ENCODE results near the gene SYNJ2.

Gene SYNJ2

GRCh38 chr6:158121335-158121734 is 139.7 kb downstream of the SYNJ2 start:
- DNase-seq (ENCODE audit: low read depth in 3 of 3): no peak

DNA sequence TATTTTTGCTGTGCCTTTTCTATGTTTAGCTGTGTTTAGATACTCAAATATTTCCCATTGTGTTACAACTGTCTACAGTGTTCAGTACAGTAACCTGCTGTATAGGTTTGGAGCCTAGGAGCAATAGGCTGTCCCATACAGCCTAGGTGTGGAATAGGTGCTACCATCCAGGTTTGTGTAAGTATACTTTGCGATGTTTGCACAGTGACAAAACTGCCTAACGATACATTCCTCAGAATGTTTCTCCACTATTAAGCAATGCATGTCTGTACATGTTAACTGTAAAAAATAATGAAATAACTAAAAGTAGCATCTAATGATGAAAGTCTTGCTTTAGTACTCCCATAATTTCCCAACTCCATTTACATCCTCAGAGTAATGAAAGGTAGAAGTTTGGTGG is 140.4 kb downstream of the SYNJ2 start:
- no peak for DNase-seq (ENCODE audit: low read depth in 3 of 3)

DNA sequence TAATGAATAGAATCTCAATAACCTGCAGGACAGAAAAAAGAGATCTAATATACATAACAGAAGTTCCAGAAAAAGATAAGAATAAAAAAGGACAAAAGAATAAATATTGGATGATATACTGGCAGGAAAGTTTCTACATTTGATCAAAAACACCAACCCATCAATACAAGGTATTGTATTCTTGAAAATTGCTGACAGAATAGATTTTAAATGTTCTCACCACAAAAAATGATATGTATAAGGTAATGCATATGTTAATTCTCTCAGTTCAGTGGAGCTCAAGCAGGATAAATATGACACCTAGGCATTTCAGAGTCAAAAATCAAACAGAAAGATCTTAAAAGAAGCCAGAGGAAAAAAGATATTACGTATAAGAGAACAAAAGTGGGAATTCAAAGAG is 142.6 kb downstream of the SYNJ2 start:
- DNase-seq (ENCODE audit: low read depth in 3 of 3): no peak

- no peak for DNase-seq (ENCODE audit: low read depth in 3 of 3)
These were observed 143.6 kb downstream of the SYNJ2 start for GRCh38 chr6:158125271-158125670.

DNA sequence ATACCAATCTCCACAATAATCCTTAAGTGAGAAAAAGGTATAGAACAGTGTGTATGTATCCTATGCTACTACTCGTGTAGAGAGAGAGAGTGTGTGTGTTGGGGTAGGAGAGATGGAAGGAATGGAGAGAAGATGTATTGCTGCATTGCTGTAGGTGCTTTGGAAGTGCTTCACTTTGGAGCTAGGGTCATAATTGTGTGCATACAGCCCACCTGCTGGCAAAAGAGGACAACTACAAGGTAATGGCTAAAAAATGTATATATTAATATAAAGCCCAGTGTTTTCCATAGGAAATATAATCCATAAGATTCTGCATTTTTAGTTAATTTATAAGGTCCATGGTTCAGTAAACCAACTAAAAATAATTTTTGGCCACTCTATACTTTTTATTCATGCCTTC is 150.3 kb downstream of the SYNJ2 start:
- DNase-seq (ENCODE audit: low read depth in 3 of 3): no peak

DNA sequence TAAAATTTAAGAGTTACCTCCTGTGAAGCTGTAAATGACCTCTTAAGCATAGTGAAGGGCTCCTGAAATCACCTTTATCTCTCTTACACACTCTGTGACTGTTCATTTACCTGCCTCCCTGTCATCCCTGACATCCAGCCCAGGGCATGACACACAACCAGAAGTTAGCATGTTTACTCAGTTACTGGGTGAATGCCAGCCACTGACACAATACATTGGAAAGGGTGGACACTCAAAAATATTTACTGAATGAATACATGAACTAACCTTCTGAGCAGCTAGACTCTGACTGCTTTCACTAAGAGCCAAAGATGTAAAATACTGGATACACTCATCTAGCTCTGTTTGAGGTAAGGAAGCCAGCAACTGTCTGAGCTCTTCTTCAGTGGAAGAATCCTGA is 161.1 kb downstream of the SYNJ2 start:
- no peak for DNase-seq (ENCODE audit: low read depth in 3 of 3)

DNA sequence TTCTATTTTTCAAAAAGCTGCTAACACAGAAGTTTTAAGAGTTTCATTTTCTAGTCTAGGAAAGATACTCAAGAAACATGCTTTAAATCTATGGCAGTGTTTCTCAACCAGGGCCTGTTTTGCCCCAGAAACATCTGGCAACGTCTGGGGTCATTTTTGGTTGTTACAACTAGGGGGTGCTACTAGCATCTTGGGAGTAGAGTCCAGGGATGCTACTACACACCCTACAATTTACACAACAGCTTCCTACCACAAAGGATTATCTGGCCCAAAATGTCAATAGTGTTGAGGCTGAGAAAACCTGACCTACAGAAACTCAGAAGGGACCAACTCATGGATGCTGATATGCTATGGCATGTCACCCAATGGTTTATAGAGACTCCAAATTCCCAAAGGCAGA is 162.0 kb downstream of the SYNJ2 start:
- DNase-seq (ENCODE audit: low read depth in 3 of 3): no peak
